ENCODE data around the gene EGR4.

The EGR4 gene

GRCh38 chr2:73293534-73294171 is at the start of gene EGR4:
EGR4 (minus strand) TSS chr2:73293548; CDS start chr2:73293317, 231 bp downstream.
- DNase-seq (ENCODE audit: low read depth), result peak; percentile 78

GRCh38 chr2:73341039-73341438 is 47.7 kb upstream of the EGR4 start:
- no peak for DNase-seq (ENCODE audit: low read depth)

- no peak for DNase-seq (ENCODE audit: low read depth)
These were observed 45.9 kb upstream of the EGR4 start for GRCh38 chr2:73339201-73339600.

- DNase-seq (ENCODE audit: low read depth), result no peak
These were observed 44.5 kb upstream of the EGR4 start for GRCh38 chr2:73337828-73338227.

GRCh38 chr2:73334620-73335019 is 41.3 kb upstream of the EGR4 start:
- no peak for DNase-seq (ENCODE audit: low read depth)

- no peak for DNase-seq (ENCODE audit: low read depth)
These were observed 40.7 kb upstream of the EGR4 start for GRCh38 chr2:73334045-73334444.

GRCh38 chr2:73333564-73333963 is 40.2 kb upstream of the EGR4 start:
- no peak for DNase-seq (ENCODE audit: low read depth)

GRCh38 chr2:73324126-73324725 is 30.9 kb upstream of the EGR4 start:
- no peak for DNase-seq (ENCODE audit: low read depth)

- no peak for DNase-seq (ENCODE audit: low read depth)
These were observed 30.2 kb upstream of the EGR4 start for GRCh38 chr2:73323551-73323950.

- no peak for DNase-seq (ENCODE audit: low read depth)
These were observed 21.1 kb upstream of the EGR4 start for GRCh38 chr2:73314441-73314840.

- no peak for DNase-seq (ENCODE audit: low read depth)
These were observed 14.4 kb upstream of the EGR4 start for GRCh38 chr2:73307720-73308119.

GRCh38 chr2:73301636-73302035 is 8.3 kb upstream of the EGR4 start:
- DNase-seq (ENCODE audit: low read depth), result no peak

- no peak for DNase-seq (ENCODE audit: low read depth)
These were observed 7.6 kb upstream of the EGR4 start for GRCh38 chr2:73300926-73301325.

GRCh38 chr2:73297586-73297985 is 4.2 kb upstream of the EGR4 start:
- no peak for DNase-seq (ENCODE audit: low read depth)

GRCh38 chr2:73297151-73297559 is 3.8 kb upstream of the EGR4 start:
- no peak for DNase-seq (ENCODE audit: low read depth)

GRCh38 chr2:73295751-73296400 is 2.5 kb upstream of the EGR4 start:
- no peak for DNase-seq (ENCODE audit: low read depth)

- no peak for DNase-seq (ENCODE audit: low read depth)
These were observed 891 bp upstream of the EGR4 start for GRCh38 chr2:73294239-73294638.

GRCh38 chr2:73292906-73293533 is 328 bp downstream of the EGR4 start:
- DNase-seq (ENCODE audit: low read depth), result no peak

GRCh38 chr2:73292316-73292905 is 937 bp downstream of the EGR4 start:
- DNase-seq (ENCODE audit: low read depth), result no peak

- no peak for DNase-seq (ENCODE audit: low read depth)
These were observed 1.7 kb downstream of the EGR4 start for GRCh38 chr2:73291461-73292315.

- DNase-seq (ENCODE audit: low read depth), result peak; percentile 43
These were observed 2.3 kb downstream of the EGR4 start for GRCh38 chr2:73291093-73291460.

Data from activated T-cell treated with anti-CD3 and anti-CD28 coated beads for 1 hour (primary cell).